ENCODE data around the gene LEMD2. TPM values are rescaled to one million over a fixed set of nuclear protein-coding genes. Genes with fewer than 3 reads are reported as not detected.

LEMD2 gene
- total RNA-seq, 1 experiment from 2014 or later: 91.8 TPM

GRCh38 chr6:33766921-33767907 lies 21.7 kb downstream of the LEMD2 start:
- TF ChIP-seq CTCF (conservative IDR thresholded peaks at IDR 0.05): no peak

More at GRCh38 chr6:33766921-33767907, 21.7 kb downstream of the LEMD2 start:
- no CpG with 5 or more reads among the region's 11 CpGs for WGBS (ENCODE audit: extremely low coverage, insufficient read length, low lambda C conversion rate)
- H3K79me2 ChIP-seq (ENCODE audit: insufficient read depth, low read length): no peaks in the 10 kb centered on the region
- H2BK5ac ChIP-seq (ENCODE audit: insufficient read length, low read length): no peak overlapping the region
- H3K56ac ChIP-seq (ENCODE audit: insufficient read length, low read depth, low read length): no peak overlapping the region
- no peak overlapping the region for H3K9ac ChIP-seq (ENCODE audit: extremely low read depth, insufficient read length, low read length)
- H3K4me1 ChIP-seq (ENCODE audit: insufficient read depth, low read length): peaks cover 10% of the 10 kb centered on the region
- no peak overlapping the region for H3K27ac ChIP-seq (ENCODE audit: insufficient read length, low read depth, low read length)
- no peak overlapping the region for H4K5ac ChIP-seq (ENCODE audit: insufficient read length, low read depth, low read length)
- H2BK15ac ChIP-seq (ENCODE audit: low read depth, low read length): no peak overlapping the region
- H3K23ac ChIP-seq (ENCODE audit: insufficient read length, low read depth, low read length): no peak overlapping the region
- no peak overlapping the region for H2AFZ ChIP-seq (ENCODE audit: low read length)
- Mint-ChIP-seq H3K9me3 (peaks cover 0 to 3% of the 10 kb centered on the region in 2 experiments; a peak in 2 of 5 replicates), H3K27me3 (ENCODE audit: low read depth) (peaks cover 10% of the 10 kb centered on the region), H3K4me3 (no peak overlapping the region), H3K4me1 (peaks cover 33 to 37% of the 10 kb centered on the region in 2 experiments), H3K27ac (peak overlapping the region in 1 of 3 experiments; percentile 44; a peak in 1 of 7 replicates), H3K36me3 (ENCODE audit: insufficient read depth in 1 of 3, low read depth in 3 of 3) (peaks cover 0 to 3% (median 3%) of the 10 kb centered on the region in 3 experiments; a peak in 4 of 7 replicates)
- H3K4me2 ChIP-seq (ENCODE audit: insufficient read depth, insufficient read length, low read length): no peak overlapping the region
- no peak overlapping the region for H2BK120ac ChIP-seq (ENCODE audit: low read depth, low read length, poor library complexity, severe bottlenecking)
- DNase-seq: no peak
- H3K9me3 ChIP-seq (ENCODE audit: control insufficient read depth, low read depth, low read length): no peaks in the 10 kb centered on the region
- H4K20me1 ChIP-seq (ENCODE audit: control insufficient read depth, insufficient read depth, insufficient read length): no peaks in the 10 kb centered on the region
- no peaks in the 10 kb centered on the region for H3K27me3 ChIP-seq (ENCODE audit: insufficient read depth, low read length)
- H3K79me1 ChIP-seq (ENCODE audit: insufficient read depth, low read depth, low read length, poor library complexity, severe bottlenecking): no peaks in the 10 kb centered on the region
- no peaks in the 10 kb centered on the region for H3K23me2 ChIP-seq (ENCODE audit: insufficient read length, low read depth, low read length, poor library complexity, severe bottlenecking)
- H4K91ac ChIP-seq (ENCODE audit: insufficient read length, low read depth, low read length): no peak overlapping the region
- H2AK5ac ChIP-seq (ENCODE audit: insufficient read length, low read length): no peak overlapping the region
- no peak overlapping the region for H4K8ac ChIP-seq (replicated peaks; ENCODE audit: insufficient read length, low read depth, low read length)
- H2BK20ac ChIP-seq (ENCODE audit: low read depth, low read length, poor library complexity, severe bottlenecking): no peak overlapping the region
- no peak overlapping the region for H3K4ac ChIP-seq (ENCODE audit: low read depth, low read length)
- no peak overlapping the region for H2BK12ac ChIP-seq (ENCODE audit: insufficient read length, low read depth, low read length)
- H3K18ac ChIP-seq (ENCODE audit: insufficient read length, low read depth, low read length): no peak overlapping the region
- no peak overlapping the region for H3T11ph ChIP-seq (ENCODE audit: low read length)
- H3K14ac ChIP-seq (ENCODE audit: insufficient read depth, low read length): no peak overlapping the region
